HepG2 (cell line): Measurements from ENCODE around the gene RAB29. TPM values are rescaled to one million over a fixed set of nuclear protein-coding genes. Genes with fewer than 3 reads are reported as not detected.

ENCODE experiments used
- ATAC-seq: fragments of 200-7000 bp; cut with Tn5 transposase; 3 replicates; pipeline ENCODE4 v1.9.1; 2020; ENCODE audit warnings: mild to moderate bottlenecking, moderate library complexity
- BruUV-seq: library from RNA; stranded (reverse); fragments of 400-500 nt; replicated peaks from 2 replicates; lab custom pipeline; 2021; lab: Mats Ljungman, UMichigan
- CTCF ChIA-PET: fragments of 300-600 bp; formaldehyde crosslinking; extraction: SDS; loops from one replicate; lab custom pipeline; 2021; ENCODE audit warnings: low total read pairs, inconsistent platforms, low intra/inter-chr PET ratio; lab: Yijun Ruan, JAX
- POLR2A ChIA-PET: fragments of 350-600 bp; sonication (Branson Sonifier 250); formaldehyde crosslinking; loops from one replicate; lab custom pipeline; 2020; ENCODE audit warnings: antibody characterized with exemption, inconsistent platforms; lab: Yijun Ruan, JAX
- DNase-seq: peaks from one replicate; pipeline ENCODE4 v3.0.0-alpha.2; 2015; ENCODE audit warnings: low spot score
- FAIRE-seq: peaks from 3 replicates; lab custom pipeline; 2011; peaks lifted over from hg19 to GRCh38; lab: Jason Lieb, UNC
- H2AFZ ChIP-seq: one replicate; pipeline ENCODE4 v1.6.1; 2011; ENCODE audit warnings: low read length, inconsistent platforms
- H3K27ac ChIP-seq: fragments of 300-600 bp; 3 replicates; pipeline ENCODE4 v1.8.0; 2011; ENCODE audit warnings: mixed run types, mild to moderate bottlenecking, mixed read lengths, low read length, inconsistent platforms; ENCODE audit not compliant: insufficient read depth; ENCODE audit errors: extremely low read length
- H3K27me3 ChIP-seq, 2 experiments: fragments of 200-600 bp in 1 of 2; 2 replicates in 1 of 2; 3 replicates in 1 of 2; pipeline versions ENCODE4 v1.6.0 to v1.8.0; 2011; ENCODE audit warnings: low read length in 2 of 2, mild to moderate bottlenecking in 2 of 2, moderate library complexity in 2 of 2, inconsistent platforms in 1 of 2; ENCODE audit not compliant: insufficient read depth in 2 of 2, control insufficient read depth in 1 of 2
- H3K36me3 ChIP-seq, 2 experiments: fragments of 200-600 bp in 1 of 2; replicated peaks in 1 of 2; 2 replicates in 1 of 2; 3 replicates in 1 of 2; pipeline versions ENCODE4 v1.5.1 to v1.8.0; 2011; ENCODE audit warnings: low read length in 2 of 2, inconsistent platforms in 1 of 2; ENCODE audit not compliant: insufficient read depth in 2 of 2, control insufficient read depth in 1 of 2
- H3K4me1 ChIP-seq: 2 replicates; pipeline ENCODE4 v1.5.1; 2012; ENCODE audit warnings: low read length, inconsistent platforms; ENCODE audit not compliant: insufficient read depth
- H3K4me2 ChIP-seq: 2 replicates; pipeline ENCODE4 v1.6.0; 2011; ENCODE audit warnings: low read depth, low read length, inconsistent platforms
- H3K4me3 ChIP-seq, 3 experiments: fragments of 200-600 bp in 1 of 3; sonication (generic), shearing (Covaris generic) in 1 of 3; replicated peaks in 1 of 3; 2 replicates each; pipeline ENCODE4 v1.5.1; 2011 to 2016; ENCODE audit warnings: low read length in 3 of 3, inconsistent platforms in 2 of 3, low read depth in 2 of 3, mild to moderate bottlenecking in 2 of 3, control low read depth in 1 of 3, mixed read lengths in 1 of 3; ENCODE audit not compliant: insufficient read depth in 1 of 3
- H3K79me2 ChIP-seq: one replicate; pipeline ENCODE4 v1.6.1; 2011; ENCODE audit warnings: low read length, inconsistent platforms; ENCODE audit not compliant: insufficient read depth
- H3K9ac ChIP-seq: 2 replicates; pipeline ENCODE4 v1.6.0; 2011; ENCODE audit warnings: mild to moderate bottlenecking, low read depth, low read length, inconsistent platforms; ENCODE audit not compliant: insufficient read depth
- H3K9me3 ChIP-seq: 2 replicates; pipeline ENCODE4 v1.5.1; 2012; ENCODE audit warnings: mild to moderate bottlenecking, low read length
- H4K20me1 ChIP-seq: 2 replicates; pipeline ENCODE4 v1.6.0; 2011; ENCODE audit warnings: inconsistent platforms, mild to moderate bottlenecking, low read length, moderate library complexity; ENCODE audit not compliant: insufficient read depth
- PRDM4 ChIP-seq: sonication (generic); formaldehyde crosslinking; IDR thresholded peaks from 2 replicates; pipeline ENCODE4 v1.9.0; 2021; ENCODE audit warnings: missing genetic modification reagents, borderline replicate concordance
- ZFY ChIP-seq: sonication (generic); formaldehyde crosslinking; IDR thresholded peaks from 2 replicates; pipeline ENCODE4 v1.4.0; 2020; ENCODE audit warnings: missing genetic modification reagents
- ZSCAN25 ChIP-seq: sonication (generic); formaldehyde crosslinking; IDR thresholded peaks from 2 replicates; pipeline ENCODE4 v1.8.0; 2022; ENCODE audit warnings: mild to moderate bottlenecking, missing genetic modification reagents
- WGBS: methylation state at CpG from one replicate; pipeline ENCODE4 v1.1.6; 2017; ENCODE audit warnings: low lambda C conversion rate; 5-methylcytosine and 5-hydroxymethylcytosine counted together
- in situ Hi-C: cut with HindIII; loops from 2 replicates; pipeline ENCODE4 v1.10.0; 2017; ENCODE audit warnings: low pct_unique_long_range_greater_than_20kb; ENCODE audit not compliant: extremely low pct_ligation_motif_present
- intact Hi-C: fragments of 100-400 bp; cut with micrococcal nuclease; formaldehyde crosslinking; loops from one replicate; pipeline ENCODE4 v1.10.0; 2022; ENCODE audit not compliant: unreplicated experiment
- polyA plus RNA-seq, 8 experiments: library from polyadenylated mRNA; depleted of rRNA in 3 of 8; stranded (reverse) in 7 of 8; unstranded in 1 of 8; fragments of >200 nt; fragmentation: Illumina TruSeq in 4 of 8; extraction: Trizol in 4 of 8; gene quantifications; 2 replicates each; pipeline versions ENCODE4 v1.2.1 to v1.2.3, GENCODE V29; 2011 to 2016; ENCODE audit warnings: low read depth in 4 of 8, missing spikeins in 1 of 8, mixed read lengths in 1 of 8; ENCODE audit not compliant: insufficient read depth in 1 of 8
- total RNA-seq, 5 experiments: library from RNA; depleted of rRNA; stranded (reverse); fragments of >200 nt; fragmentation: Illumina TruSeq; extraction: Trizol; gene quantifications; 2 replicates each; pipeline ENCODE4 v1.2.3, GENCODE V29; 2016; ENCODE audit warnings: low read depth in 1 of 5
- TF ChIP-seq, protein P1 (sequence below): sonication (generic); formaldehyde crosslinking; IDR thresholded peaks from 2 replicates; pipeline ENCODE4 v1.4.0; 2020; ENCODE audit warnings: missing genetic modification reagents, mild to moderate bottlenecking, borderline replicate concordance

Gene RAB29
- total and polyA plus RNA-seq, 2 of the 13 experiments (the other 11 are each of a cell fraction or from before 2014, with no cell fraction given), result 8.7 to 10.1 TPM

DNA sequence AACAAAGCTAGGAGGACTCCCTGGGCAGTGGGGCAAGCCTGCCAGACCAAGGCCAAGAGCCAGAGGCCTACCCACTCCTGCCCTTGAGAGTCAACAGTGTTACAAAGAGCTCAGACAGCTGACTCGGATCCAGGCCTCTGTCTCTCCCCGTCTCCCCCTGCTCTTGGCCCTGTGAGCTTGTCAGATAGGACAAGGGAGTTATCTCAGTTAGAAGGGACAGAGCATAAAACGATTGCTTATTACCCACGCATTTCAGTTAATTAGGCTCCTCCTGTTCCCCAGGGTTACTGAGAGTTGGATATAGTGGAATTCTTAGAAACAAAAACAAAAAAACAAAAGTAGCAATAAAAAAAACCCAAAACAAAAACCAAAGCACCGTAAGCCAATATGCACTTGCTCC, 36.4 kb upstream of the RAB29 start:
- Histone ChIP-seq H3K4me3 (peak overlapping the region in 1 of 3 experiments; percentile 80; a peak in 1 of 6 replicates), H3K9me3 (no peaks in the 10 kb centered on the region), H3K4me1 (peaks cover 29% of the 10 kb centered on the region), H3K79me2 (no peaks in the 10 kb centered on the region), H3K27ac (no peak overlapping the region), H3K9ac (no peak overlapping the region), H3K27me3 (peaks cover 1 to 23% of the 10 kb centered on the region in 2 experiments; a peak in 3 of 5 replicates), H2AFZ (no peak overlapping the region), H4K20me1 (no peaks in the 10 kb centered on the region), H3K36me3 (no peaks in the 10 kb centered on the region), H3K4me2 (0 out of 2 replicates have a peak overlapping the region, but pooled peaks have one; percentile 44)
- FAIRE-seq (no peak), ATAC-seq (no peak), DNase-seq (no peak)
- no TSS peak for BruUV-seq
- TF ChIP-seq ZFY (CRISPR knock-in tag), result 0 out of 2 replicates have a peak, but pooled peaks have one; percentile 26
- TF ChIP-seq, protein P1, sequence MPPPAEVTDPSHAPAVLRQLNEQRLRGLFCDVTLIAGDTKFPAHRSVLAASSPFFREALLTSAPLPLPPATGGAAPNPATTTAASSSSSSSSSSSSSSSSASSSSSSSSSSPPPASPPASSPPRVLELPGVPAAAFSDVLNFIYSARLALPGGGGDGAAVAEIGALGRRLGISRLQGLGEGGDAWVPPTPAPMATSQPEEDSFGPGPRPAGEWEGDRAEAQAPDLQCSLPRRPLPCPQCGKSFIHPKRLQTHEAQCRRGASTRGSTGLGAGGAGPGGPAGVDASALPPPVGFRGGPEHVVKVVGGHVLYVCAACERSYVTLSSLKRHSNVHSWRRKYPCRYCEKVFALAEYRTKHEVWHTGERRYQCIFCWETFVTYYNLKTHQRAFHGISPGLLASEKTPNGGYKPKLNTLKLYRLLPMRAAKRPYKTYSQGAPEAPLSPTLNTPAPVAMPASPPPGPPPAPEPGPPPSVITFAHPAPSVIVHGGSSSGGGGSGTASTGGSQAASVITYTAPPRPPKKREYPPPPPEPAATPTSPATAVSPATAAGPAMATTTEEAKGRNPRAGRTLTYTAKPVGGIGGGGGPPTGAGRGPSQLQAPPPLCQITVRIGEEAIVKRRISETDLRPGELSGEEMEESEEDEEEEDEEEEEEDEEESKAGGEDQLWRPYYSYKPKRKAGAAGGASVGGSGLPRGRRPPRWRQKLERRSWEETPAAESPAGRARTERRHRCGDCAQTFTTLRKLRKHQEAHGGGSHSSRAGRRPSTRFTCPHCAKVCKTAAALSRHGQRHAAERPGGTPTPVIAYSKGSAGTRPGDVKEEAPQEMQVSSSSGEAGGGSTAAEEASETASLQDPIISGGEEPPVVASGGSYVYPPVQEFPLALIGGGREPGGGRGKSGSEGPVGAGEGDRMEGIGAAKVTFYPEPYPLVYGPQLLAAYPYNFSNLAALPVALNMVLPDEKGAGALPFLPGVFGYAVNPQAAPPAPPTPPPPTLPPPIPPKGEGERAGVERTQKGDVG, result no peak
- peak; percentile 89 for TF ChIP-seq ZSCAN25 (CRISPR knock-in tag)
- no peak for TF ChIP-seq PRDM4 (CRISPR knock-in tag)
- WGBS, result 45% methylated on average over 5 of the region's 5 CpGs
- in situ Hi-C loops, result no loop called here
- CTCF ChIA-PET, result no interaction called here
- intact Hi-C loops, result no loop called here
- POLR2A ChIA-PET, result no interaction called here
